A549 (cell line): Measurements from ENCODE around the gene NOL9.

Source experiments
- GATA3 ChIP-seq: IDR thresholded peaks from 2 replicates; pipeline ENCODE4 v1.6.1; 2012; ENCODE audit warnings: borderline replicate concordance
- KDM1A ChIP-seq: fragments of 200-600 bp; sonication (generic); IDR thresholded peaks from 2 replicates; pipeline ENCODE4 v1.6.1; 2016; ENCODE audit warnings: low read depth, mild to moderate bottlenecking
- MAZ ChIP-seq: fragments of 150-350 bp; IDR thresholded peaks from 2 replicates; pipeline ENCODE4 v1.6.1; 2014; ENCODE audit warnings: antibody characterized with exemption, low read depth, low read length, borderline replicate concordance
- POLR2AphosphoS2 ChIP-seq: conservative IDR thresholded peaks from 2 replicates; pipeline ENCODE4 v1.6.1; 2012; ENCODE audit warnings: low read length, improper control_type of control experiment, inconsistent platforms
- RFX5 ChIP-seq: fragments of 450-650 bp; IDR thresholded peaks from 2 replicates; pipeline ENCODE4 v1.7.1; 2014; ENCODE audit warnings: antibody characterized with exemption, mild to moderate bottlenecking, moderate library complexity
- TF ChIP-seq, protein P1 (sequence below): fragments of 450-650 bp; IDR thresholded peaks from 2 replicates; pipeline ENCODE4 v1.6.1; 2014; ENCODE audit warnings: antibody characterized with exemption
- TF ChIP-seq, protein P2 (sequence below): IDR thresholded peaks from 2 replicates; pipeline ENCODE4 v1.6.1; 2012
- TF ChIP-seq, protein P3 (sequence below): fragments of 200-600 bp; sonication (generic); IDR thresholded peaks from 2 replicates; pipeline ENCODE4 v1.6.1; 2016; ENCODE audit warnings: antibody characterized with exemption, mild to moderate bottlenecking, moderate library complexity
- TF ChIP-seq, protein P4 (sequence below): fragments of >200 bp; sonication (Bioruptor Twin); formaldehyde crosslinking; IDR thresholded peaks from 3 replicates; pipeline ENCODE4 v1.5.1; 2016

DNA sequence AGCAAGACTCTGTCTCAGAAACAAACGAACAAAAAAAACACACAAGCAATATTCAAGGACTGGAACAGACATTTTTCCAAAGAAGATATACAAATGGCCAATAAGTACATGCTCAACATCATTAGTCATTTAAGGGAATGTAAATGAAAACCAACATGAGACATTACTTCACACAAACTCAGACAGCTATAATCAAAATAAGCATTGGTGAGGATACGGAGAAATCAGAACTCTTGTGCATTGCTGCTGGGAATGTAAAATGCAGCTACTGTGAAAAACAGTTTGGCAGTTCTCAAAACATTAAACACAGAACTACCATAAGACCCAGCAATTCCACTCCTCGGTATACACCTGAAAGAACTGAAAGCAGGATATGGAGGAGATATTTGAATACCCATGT lies 15.4 kb downstream of the NOL9 start:
- TF ChIP-seq RFX5 (no peak), POLR2AphosphoS2 (no peak), GATA3 (no peak), MAZ (no peak), KDM1A (no peak)
- TF ChIP-seq, protein P1, sequence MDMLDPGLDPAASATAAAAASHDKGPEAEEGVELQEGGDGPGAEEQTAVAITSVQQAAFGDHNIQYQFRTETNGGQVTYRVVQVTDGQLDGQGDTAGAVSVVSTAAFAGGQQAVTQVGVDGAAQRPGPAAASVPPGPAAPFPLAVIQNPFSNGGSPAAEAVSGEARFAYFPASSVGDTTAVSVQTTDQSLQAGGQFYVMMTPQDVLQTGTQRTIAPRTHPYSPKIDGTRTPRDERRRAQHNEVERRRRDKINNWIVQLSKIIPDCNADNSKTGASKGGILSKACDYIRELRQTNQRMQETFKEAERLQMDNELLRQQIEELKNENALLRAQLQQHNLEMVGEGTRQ: no peak
- TF ChIP-seq, protein P2, sequence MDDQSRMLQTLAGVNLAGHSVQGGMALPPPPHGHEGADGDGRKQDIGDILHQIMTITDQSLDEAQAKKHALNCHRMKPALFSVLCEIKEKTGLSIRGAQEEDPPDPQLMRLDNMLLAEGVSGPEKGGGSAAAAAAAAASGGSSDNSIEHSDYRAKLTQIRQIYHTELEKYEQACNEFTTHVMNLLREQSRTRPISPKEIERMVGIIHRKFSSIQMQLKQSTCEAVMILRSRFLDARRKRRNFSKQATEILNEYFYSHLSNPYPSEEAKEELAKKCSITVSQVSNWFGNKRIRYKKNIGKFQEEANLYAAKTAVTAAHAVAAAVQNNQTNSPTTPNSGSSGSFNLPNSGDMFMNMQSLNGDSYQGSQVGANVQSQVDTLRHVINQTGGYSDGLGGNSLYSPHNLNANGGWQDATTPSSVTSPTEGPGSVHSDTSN: no peak
- TF ChIP-seq, protein P3, sequence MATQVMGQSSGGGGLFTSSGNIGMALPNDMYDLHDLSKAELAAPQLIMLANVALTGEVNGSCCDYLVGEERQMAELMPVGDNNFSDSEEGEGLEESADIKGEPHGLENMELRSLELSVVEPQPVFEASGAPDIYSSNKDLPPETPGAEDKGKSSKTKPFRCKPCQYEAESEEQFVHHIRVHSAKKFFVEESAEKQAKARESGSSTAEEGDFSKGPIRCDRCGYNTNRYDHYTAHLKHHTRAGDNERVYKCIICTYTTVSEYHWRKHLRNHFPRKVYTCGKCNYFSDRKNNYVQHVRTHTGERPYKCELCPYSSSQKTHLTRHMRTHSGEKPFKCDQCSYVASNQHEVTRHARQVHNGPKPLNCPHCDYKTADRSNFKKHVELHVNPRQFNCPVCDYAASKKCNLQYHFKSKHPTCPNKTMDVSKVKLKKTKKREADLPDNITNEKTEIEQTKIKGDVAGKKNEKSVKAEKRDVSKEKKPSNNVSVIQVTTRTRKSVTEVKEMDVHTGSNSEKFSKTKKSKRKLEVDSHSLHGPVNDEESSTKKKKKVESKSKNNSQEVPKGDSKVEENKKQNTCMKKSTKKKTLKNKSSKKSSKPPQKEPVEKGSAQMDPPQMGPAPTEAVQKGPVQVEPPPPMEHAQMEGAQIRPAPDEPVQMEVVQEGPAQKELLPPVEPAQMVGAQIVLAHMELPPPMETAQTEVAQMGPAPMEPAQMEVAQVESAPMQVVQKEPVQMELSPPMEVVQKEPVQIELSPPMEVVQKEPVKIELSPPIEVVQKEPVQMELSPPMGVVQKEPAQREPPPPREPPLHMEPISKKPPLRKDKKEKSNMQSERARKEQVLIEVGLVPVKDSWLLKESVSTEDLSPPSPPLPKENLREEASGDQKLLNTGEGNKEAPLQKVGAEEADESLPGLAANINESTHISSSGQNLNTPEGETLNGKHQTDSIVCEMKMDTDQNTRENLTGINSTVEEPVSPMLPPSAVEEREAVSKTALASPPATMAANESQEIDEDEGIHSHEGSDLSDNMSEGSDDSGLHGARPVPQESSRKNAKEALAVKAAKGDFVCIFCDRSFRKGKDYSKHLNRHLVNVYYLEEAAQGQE: no peak
- TF ChIP-seq, protein P4, sequence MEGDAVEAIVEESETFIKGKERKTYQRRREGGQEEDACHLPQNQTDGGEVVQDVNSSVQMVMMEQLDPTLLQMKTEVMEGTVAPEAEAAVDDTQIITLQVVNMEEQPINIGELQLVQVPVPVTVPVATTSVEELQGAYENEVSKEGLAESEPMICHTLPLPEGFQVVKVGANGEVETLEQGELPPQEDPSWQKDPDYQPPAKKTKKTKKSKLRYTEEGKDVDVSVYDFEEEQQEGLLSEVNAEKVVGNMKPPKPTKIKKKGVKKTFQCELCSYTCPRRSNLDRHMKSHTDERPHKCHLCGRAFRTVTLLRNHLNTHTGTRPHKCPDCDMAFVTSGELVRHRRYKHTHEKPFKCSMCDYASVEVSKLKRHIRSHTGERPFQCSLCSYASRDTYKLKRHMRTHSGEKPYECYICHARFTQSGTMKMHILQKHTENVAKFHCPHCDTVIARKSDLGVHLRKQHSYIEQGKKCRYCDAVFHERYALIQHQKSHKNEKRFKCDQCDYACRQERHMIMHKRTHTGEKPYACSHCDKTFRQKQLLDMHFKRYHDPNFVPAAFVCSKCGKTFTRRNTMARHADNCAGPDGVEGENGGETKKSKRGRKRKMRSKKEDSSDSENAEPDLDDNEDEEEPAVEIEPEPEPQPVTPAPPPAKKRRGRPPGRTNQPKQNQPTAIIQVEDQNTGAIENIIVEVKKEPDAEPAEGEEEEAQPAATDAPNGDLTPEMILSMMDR: no peak
